Measurements from ENCODE around the gene PTPRN2.

PTPRN2 gene

GRCh38 chr7:158394936-158395335 lies 192.7 kb downstream of the PTPRN2 start:
- H3K79me2 ChIP-seq: peaks cover 2% of the 10 kb centered on the region
- no peaks in the 10 kb centered on the region for H3K4me1 ChIP-seq
- no peak overlapping the region for H3K9ac ChIP-seq
- peak; percentile 48 for TF ChIP-seq CTCF (IDR thresholded peaks at IDR 0.05)
- no peak overlapping the region for H3K27ac ChIP-seq
- H3K4me3 ChIP-seq (ENCODE audit: low read depth, low read length): no peak overlapping the region
- no peaks in the 10 kb centered on the region for H3K27me3 ChIP-seq (ENCODE audit: control insufficient read depth, insufficient read depth, low read length)
- H3K36me3 ChIP-seq (ENCODE audit: control insufficient read depth, insufficient read depth, low read length): no peaks in the 10 kb centered on the region
- no peaks in the 10 kb centered on the region for H3K9me3 ChIP-seq (ENCODE audit: control insufficient read depth, low read length)
- H2AFZ ChIP-seq: no peak overlapping the region
- no peak overlapping the region for H3K4me2 ChIP-seq (ENCODE audit: low read length)

GRCh38 chr7:158393926-158394625 lies 193.5 kb downstream of the PTPRN2 start:
- no peaks in the 10 kb centered on the region for H3K27me3 ChIP-seq (ENCODE audit: control insufficient read depth, insufficient read depth, low read length)
- TF ChIP-seq CTCF (IDR thresholded peaks at IDR 0.05): no peak

GRCh38 chr7:158392251-158392650 lies 195.4 kb downstream of the PTPRN2 start:
- H3K79me2 ChIP-seq: peaks cover 5% of the 10 kb centered on the region
- TF ChIP-seq CTCF (IDR thresholded peaks at IDR 0.05): no peak
- H2AFZ ChIP-seq: no peak overlapping the region
- no peaks in the 10 kb centered on the region for H3K36me3 ChIP-seq (ENCODE audit: control insufficient read depth, insufficient read depth, low read length)
- no peak overlapping the region for H3K4me2 ChIP-seq (ENCODE audit: low read length)
- H3K4me3 ChIP-seq (ENCODE audit: low read depth, low read length): no peak overlapping the region
- no peaks in the 10 kb centered on the region for H3K9me3 ChIP-seq (ENCODE audit: control insufficient read depth, low read length)
- H3K9ac ChIP-seq: no peak overlapping the region
- H3K27me3 ChIP-seq (ENCODE audit: control insufficient read depth, insufficient read depth, low read length): no peaks in the 10 kb centered on the region
- no peaks in the 10 kb centered on the region for H3K4me1 ChIP-seq
- H3K27ac ChIP-seq: no peak overlapping the region

More at GRCh38 chr7:158393926-158394625, 193.5 kb downstream of the PTPRN2 start:
- H3K79me2 ChIP-seq: peaks cover 2% of the 10 kb centered on the region
- H3K4me3 ChIP-seq (ENCODE audit: low read depth, low read length): no peak overlapping the region
- H3K9ac ChIP-seq: no peak overlapping the region
- H3K36me3 ChIP-seq (ENCODE audit: control insufficient read depth, insufficient read depth, low read length): no peaks in the 10 kb centered on the region
- no peaks in the 10 kb centered on the region for H3K9me3 ChIP-seq (ENCODE audit: control insufficient read depth, low read length)
- H3K4me2 ChIP-seq (ENCODE audit: low read length): no peak overlapping the region
- H2AFZ ChIP-seq: no peak overlapping the region
- H3K27ac ChIP-seq: no peak overlapping the region
- no peaks in the 10 kb centered on the region for H3K4me1 ChIP-seq

- no peak for TF ChIP-seq CTCF (IDR thresholded peaks at IDR 0.05)
- Histone ChIP-seq H3K4me1 (no peaks in the 10 kb centered on the region), H3K9me3 (ENCODE audit: control insufficient read depth, low read length) (no peaks in the 10 kb centered on the region), H3K36me3 (ENCODE audit: control insufficient read depth, insufficient read depth, low read length) (no peaks in the 10 kb centered on the region), H3K4me2 (ENCODE audit: low read length) (no peak overlapping the region), H2AFZ (no peak overlapping the region), H3K79me2 (peaks cover 7% of the 10 kb centered on the region), H3K27me3 (ENCODE audit: control insufficient read depth, insufficient read depth, low read length) (no peaks in the 10 kb centered on the region), H3K4me3 (ENCODE audit: low read depth, low read length) (no peak overlapping the region), H3K27ac (no peak overlapping the region), H3K9ac (no peak overlapping the region)
These were observed 196.1 kb downstream of the PTPRN2 start for GRCh38 chr7:158391541-158391940.

GRCh38 chr7:158391141-158391540 lies 196.5 kb downstream of the PTPRN2 start:
- no peaks in the 10 kb centered on the region for H3K36me3 ChIP-seq (ENCODE audit: control insufficient read depth, insufficient read depth, low read length)
- H2AFZ ChIP-seq: no peak overlapping the region
- H3K9ac ChIP-seq: no peak overlapping the region
- H3K4me2 ChIP-seq (ENCODE audit: low read length): no peak overlapping the region
- H3K9me3 ChIP-seq (ENCODE audit: control insufficient read depth, low read length): no peaks in the 10 kb centered on the region
- no peaks in the 10 kb centered on the region for H3K4me1 ChIP-seq
- no peak for TF ChIP-seq CTCF (IDR thresholded peaks at IDR 0.05)
- peaks cover 9% of the 10 kb centered on the region for H3K79me2 ChIP-seq
- no peak overlapping the region for H3K4me3 ChIP-seq (ENCODE audit: low read depth, low read length)
- no peaks in the 10 kb centered on the region for H3K27me3 ChIP-seq (ENCODE audit: control insufficient read depth, insufficient read depth, low read length)
- H3K27ac ChIP-seq: no peak overlapping the region

All from parathyroid adenoma (tissue), 2 donors.